Spinal cord (tissue), 10 donors: ENCODE measurements around the gene BAD. TPM values are rescaled to one million over a fixed set of nuclear protein-coding genes. Genes with fewer than 3 reads are reported as not detected.
"Not testable (repeated sequence)": the region's sequence is repeated elsewhere in the genome, so short reads cannot be mapped to it uniquely, and the experiment has no call there.

Experiments
- DNase-seq, 6 donors: peaks; one replicate each; pipeline versions ENCODE4 v3.0.0 to v3.0.0-alpha.2; 2013 to 2015; ENCODE audit warnings: low spot score in 6 of 6, low read depth in 4 of 6
- H3K27ac ChIP-seq: one replicate; pipeline ENCODE4 v1.5.1; 2013; ENCODE audit warnings: low read depth, low read length, control low read depth
- H3K27me3 ChIP-seq: one replicate; pipeline ENCODE4 v1.6.1; 2013; ENCODE audit warnings: low read length; ENCODE audit not compliant: control insufficient read depth, insufficient read depth
- H3K36me3 ChIP-seq: one replicate; pipeline ENCODE4 v1.6.1; 2013; ENCODE audit warnings: low read length; ENCODE audit not compliant: control insufficient read depth, insufficient read depth
- H3K4me1 ChIP-seq: one replicate; pipeline ENCODE4 v1.6.1; 2013; ENCODE audit warnings: low read length; ENCODE audit not compliant: control insufficient read depth, insufficient read depth
- H3K4me3 ChIP-seq: one replicate; pipeline ENCODE4 v1.5.1; 2013; ENCODE audit warnings: low read depth, low read length, control low read depth
- H3K9me3 ChIP-seq: one replicate; pipeline ENCODE4 v1.6.1; 2013; ENCODE audit warnings: low read length; ENCODE audit not compliant: control insufficient read depth, insufficient read depth
- WGBS: methylation state at CpG from one replicate; pipeline ENCODE4 v1.1.5; 2013; ENCODE audit warnings: missing lambda C conversion rate; ENCODE audit not compliant: insufficient coverage; 5-methylcytosine and 5-hydroxymethylcytosine counted together
- polyA plus RNA-seq, 2 donors: library from polyadenylated mRNA; unstranded; fragments of 120-200 nt; gene quantifications; one replicate each; pipeline ENCODE4 v1.2.1, GENCODE V29; 2013; ENCODE audit not compliant: insufficient read length in 2 of 2
- total RNA-seq, 2 donors: library from RNA; depleted of rRNA in 1 of 2; stranded (reverse); fragments of 120-200 nt in 1 of 2; fragments of >200 nt in 1 of 2; gene quantifications; one replicate each; pipeline versions ENCODE4 v1.2.3 to v1.2.4, GENCODE V29; 2013 to 2014
- donor health status: healthy.

Gene BAD
- total and polyA plus RNA-seq, 4 donors: 41.5 to 123 (median 101) TPM

GRCh38 chr11:64315667-64316526 is 31.4 kb upstream of the BAD start:
- H3K27me3 ChIP-seq, DNase-seq, H3K4me3 ChIP-seq, H3K27ac ChIP-seq, H3K9me3 ChIP-seq: not testable (repeated sequence)
- peaks cover 57% of the 10 kb centered on the region for H3K36me3 ChIP-seq
- WGBS: 75% methylated on average over 21 of the region's 25 CpGs
- peaks cover 24% of the 10 kb centered on the region for H3K4me1 ChIP-seq

GRCh38 chr11:64314805-64315561 is 30.5 kb upstream of the BAD start:
- H3K4me1 ChIP-seq: peaks cover 24% of the 10 kb centered on the region

DNA sequence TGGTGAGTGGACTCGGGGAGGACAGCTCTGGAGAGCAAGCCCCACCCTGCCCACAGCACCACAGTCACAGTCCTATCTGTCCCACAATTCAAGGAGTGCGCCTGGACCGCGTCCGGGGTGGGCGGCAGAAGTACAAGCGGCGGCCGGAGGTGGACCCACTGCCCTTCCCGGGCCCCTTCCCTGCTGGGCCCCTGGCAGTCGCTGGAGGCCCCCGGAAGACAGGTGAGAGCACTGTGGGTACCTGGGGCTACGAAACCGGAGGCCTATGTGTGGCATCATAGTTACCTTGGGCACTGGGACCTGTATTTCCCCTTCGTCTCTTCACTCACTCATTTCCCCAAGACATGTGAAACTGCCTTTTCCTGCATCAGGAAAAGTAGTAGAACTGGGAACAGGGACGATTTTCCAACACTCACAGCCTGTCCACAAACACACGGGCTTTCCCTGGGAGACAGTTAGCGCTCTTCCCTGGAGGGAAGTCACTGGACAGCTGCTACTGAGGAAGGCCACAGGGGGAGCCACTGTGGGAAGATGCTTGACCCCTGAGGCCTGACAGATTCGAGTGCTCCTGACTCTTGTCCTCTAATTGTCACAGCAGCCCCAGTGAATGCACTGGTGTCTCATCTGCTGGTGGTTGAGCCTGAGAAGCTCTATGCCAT is 29.8 kb upstream of the BAD start:
- Histone ChIP-seq H3K9me3 (no peaks in the 10 kb centered on the region), H3K4me1 (peaks cover 20% of the 10 kb centered on the region), H3K27ac (no peak overlapping the region), H3K36me3 (peaks cover 49% of the 10 kb centered on the region), H3K27me3 (no peaks in the 10 kb centered on the region), H3K4me3 (no peak overlapping the region)
- DNase-seq: no peak
- 91% methylated on average over 15 of the region's 19 CpGs for WGBS

More at GRCh38 chr11:64314805-64315561, 30.5 kb upstream of the BAD start:
- Histone ChIP-seq H3K9me3 (no peaks in the 10 kb centered on the region), H3K36me3 (peaks cover 52% of the 10 kb centered on the region), H3K27me3 (no peaks in the 10 kb centered on the region), H3K4me3 (no peak overlapping the region), H3K27ac (no peak overlapping the region)
- 88% methylated on average over 24 of the region's 24 CpGs for WGBS
- no peak for DNase-seq

GRCh38 chr11:64313491-64314145 is 29.2 kb upstream of the BAD start:
- Histone ChIP-seq H3K27me3 (no peaks in the 10 kb centered on the region), H3K27ac (no peak overlapping the region), H3K4me3 (no peak overlapping the region), H3K36me3 (peaks cover 49% of the 10 kb centered on the region), H3K9me3 (no peaks in the 10 kb centered on the region), H3K4me1 (peaks cover 14% of the 10 kb centered on the region)
- WGBS: 79% methylated on average over 16 of the region's 18 CpGs
- DNase-seq: no peak

- Histone ChIP-seq H3K36me3 (peaks cover 49% of the 10 kb centered on the region), H3K4me1 (peaks cover 14% of the 10 kb centered on the region), H3K27ac (no peak overlapping the region), H3K4me3 (no peak overlapping the region), H3K9me3 (no peaks in the 10 kb centered on the region), H3K27me3 (no peaks in the 10 kb centered on the region)
- WGBS: 95% methylated on average over 10 of the region's 10 CpGs
- no peak for DNase-seq
These were observed 28.5 kb upstream of the BAD start for GRCh38 chr11:64312947-64313346.

GRCh38 chr11:64307795-64308194 is 23.3 kb upstream of the BAD start:
- not testable (repeated sequence) for H3K9me3 ChIP-seq, H3K4me3 ChIP-seq, H3K27ac ChIP-seq, H3K27me3 ChIP-seq, DNase-seq
- Histone ChIP-seq H3K36me3 (peaks cover 16% of the 10 kb centered on the region), H3K4me1 (peaks cover 29% of the 10 kb centered on the region)
- 95% methylated on average over 4 of the region's 5 CpGs for WGBS

GRCh38 chr11:64306876-64307622 is 22.6 kb upstream of the BAD start:
- 78% methylated on average over 13 of the region's 15 CpGs for WGBS
- Histone ChIP-seq H3K27ac (no peak overlapping the region), H3K4me3 (peak overlapping the region; percentile 70), H3K27me3 (peaks cover 4% of the 10 kb centered on the region), H3K9me3 (no peaks in the 10 kb centered on the region), H3K36me3 (peaks cover 10% of the 10 kb centered on the region), H3K4me1 (peaks cover 29% of the 10 kb centered on the region)
- DNase-seq: no peak

DNA sequence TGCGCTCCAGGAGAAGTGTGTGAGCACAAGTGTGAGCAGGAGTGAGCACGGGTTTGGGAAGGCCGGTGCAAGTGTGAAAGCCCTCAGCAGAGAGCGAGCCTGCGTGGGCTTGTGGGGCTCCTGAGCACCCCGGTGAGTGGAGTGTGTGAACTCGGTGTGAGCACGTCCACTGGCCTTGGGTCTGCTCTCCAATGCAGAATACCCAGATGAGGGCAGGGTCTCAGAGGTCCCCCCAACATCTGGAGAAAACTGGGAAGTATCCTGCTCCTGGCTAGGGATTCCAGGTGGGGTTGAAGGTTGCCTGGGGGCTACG is 22.1 kb upstream of the BAD start:
- H3K9me3 ChIP-seq: no peaks in the 10 kb centered on the region
- peaks cover 31% of the 10 kb centered on the region for H3K4me1 ChIP-seq
- WGBS: 31% methylated on average over 9 of the region's 9 CpGs
- peaks cover 9% of the 10 kb centered on the region for H3K27me3 ChIP-seq
- no peak for DNase-seq
- no peak overlapping the region for H3K27ac ChIP-seq
- peak overlapping the region; percentile 70 for H3K4me3 ChIP-seq
- peaks cover 9% of the 10 kb centered on the region for H3K36me3 ChIP-seq
